Loucy (cell line): Measurements from ENCODE around the gene PCDH17.

Source experiments
- EZH2phosphoT487 ChIP-seq: fragments of 200-600 bp; IDR thresholded peaks from 2 replicates; pipeline ENCODE4 v1.6.1; 2018; ENCODE audit warnings: antibody characterized with exemption, mild to moderate bottlenecking, moderate library complexity, borderline replicate concordance
- TF ChIP-seq, protein P1 (sequence below): fragments of 200-600 bp; sonication (generic); conservative IDR thresholded peaks from 2 replicates; pipeline ENCODE4 v1.5.1; 2014; ENCODE audit warnings: mild to moderate bottlenecking, antibody characterized with exemption, low read length

DNA sequence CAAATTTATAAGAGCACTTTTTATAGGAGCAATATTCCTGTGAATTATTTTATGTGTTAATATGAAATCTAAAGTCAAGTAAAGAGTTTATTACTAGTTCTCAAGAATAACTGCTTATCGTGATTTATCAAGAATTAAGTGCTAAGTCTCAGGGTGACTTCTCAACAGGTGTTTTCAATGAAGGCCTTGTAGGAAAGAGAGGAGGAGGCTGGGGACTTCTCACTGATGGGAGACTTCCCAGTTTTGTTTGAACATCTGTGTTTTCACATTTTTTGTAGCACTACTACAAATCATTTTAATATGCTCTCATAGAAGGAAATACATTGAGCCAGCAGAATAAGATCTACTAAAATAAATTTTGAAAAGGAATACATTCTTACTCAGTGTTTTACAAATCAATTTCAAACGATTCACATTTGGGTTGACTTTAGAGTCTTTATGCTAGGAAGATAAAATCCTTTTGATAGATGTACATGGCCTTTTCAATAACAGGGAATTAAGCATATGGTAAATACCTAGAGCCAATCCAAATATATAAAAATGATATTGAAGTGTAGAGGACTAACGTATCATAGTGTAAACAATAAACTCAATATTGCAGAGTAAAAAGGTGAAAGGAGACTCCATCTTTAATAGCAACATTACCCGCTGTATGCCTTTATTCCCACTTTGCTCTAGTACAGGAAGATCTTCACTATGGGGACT lies 6.8 kb downstream of the PCDH17 start:
- TF ChIP-seq, protein P1, sequence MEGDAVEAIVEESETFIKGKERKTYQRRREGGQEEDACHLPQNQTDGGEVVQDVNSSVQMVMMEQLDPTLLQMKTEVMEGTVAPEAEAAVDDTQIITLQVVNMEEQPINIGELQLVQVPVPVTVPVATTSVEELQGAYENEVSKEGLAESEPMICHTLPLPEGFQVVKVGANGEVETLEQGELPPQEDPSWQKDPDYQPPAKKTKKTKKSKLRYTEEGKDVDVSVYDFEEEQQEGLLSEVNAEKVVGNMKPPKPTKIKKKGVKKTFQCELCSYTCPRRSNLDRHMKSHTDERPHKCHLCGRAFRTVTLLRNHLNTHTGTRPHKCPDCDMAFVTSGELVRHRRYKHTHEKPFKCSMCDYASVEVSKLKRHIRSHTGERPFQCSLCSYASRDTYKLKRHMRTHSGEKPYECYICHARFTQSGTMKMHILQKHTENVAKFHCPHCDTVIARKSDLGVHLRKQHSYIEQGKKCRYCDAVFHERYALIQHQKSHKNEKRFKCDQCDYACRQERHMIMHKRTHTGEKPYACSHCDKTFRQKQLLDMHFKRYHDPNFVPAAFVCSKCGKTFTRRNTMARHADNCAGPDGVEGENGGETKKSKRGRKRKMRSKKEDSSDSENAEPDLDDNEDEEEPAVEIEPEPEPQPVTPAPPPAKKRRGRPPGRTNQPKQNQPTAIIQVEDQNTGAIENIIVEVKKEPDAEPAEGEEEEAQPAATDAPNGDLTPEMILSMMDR, result no peak
- no peak for TF ChIP-seq EZH2phosphoT487
